ENCODE measurements around the gene SECISBP2. TPM values are rescaled to one million over a fixed set of nuclear protein-coding genes. Genes with fewer than 3 reads are reported as not detected.

The SECISBP2 gene
- polyA plus RNA-seq, 2 of the 4 experiments (the other 2 are of a cell fraction): 16.3 to 43.4 TPM

DNA sequence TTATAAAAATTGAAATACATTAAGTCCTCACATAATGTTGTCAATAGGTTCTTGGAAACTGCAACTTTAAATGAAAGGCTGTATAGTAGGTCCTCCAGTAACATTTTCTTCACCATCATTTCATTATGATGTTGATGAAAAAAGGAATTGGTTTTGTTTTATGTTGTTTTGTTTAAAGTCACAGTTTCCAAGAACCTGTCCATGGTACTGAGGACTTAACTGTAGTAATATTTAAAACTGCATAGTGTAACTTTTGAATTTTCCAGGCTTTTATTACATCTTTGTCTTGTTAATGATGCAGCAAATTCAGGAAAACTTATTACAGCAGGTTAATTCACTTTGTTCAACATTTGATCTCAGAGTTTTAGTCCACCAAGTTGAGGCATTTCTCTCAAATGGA, 11.6 kb downstream of the SECISBP2 start:
- TF ChIP-seq MAX (IDR thresholded peaks at IDR 0.05): no peak
- no peak for TF ChIP-seq KDM5A (IDR thresholded peaks at IDR 0.05)
- TF ChIP-seq PBX3 (IDR thresholded peaks at IDR 0.05): no peak
- TF ChIP-seq BHLHE40 (IDR thresholded peaks at IDR 0.05; ENCODE audit: low read depth, low read length): no peak
- no peak for TF ChIP-seq FOSB (CRISPR knock-in tag; IDR thresholded peaks at IDR 0.05)
- no peak for TF ChIP-seq EP300 (IDR thresholded peaks at IDR 0.05)
- Histone ChIP-seq H3K4me2 (no peak overlapping the region), H3K4me3 (no peak overlapping the region), H3K4me1 (no peaks in the 10 kb centered on the region), H3K9me3 (no peaks in the 10 kb centered on the region), H3K27ac (no peak overlapping the region)
- ATAC-seq (no peak), DNase-seq (ENCODE audit: low read depth in 1 of 2, low spot score in 1 of 2) (no peak), FAIRE-seq (no peak)
- CTCF ChIA-PET: no interaction called here
- POLR2A ChIA-PET: no interaction called here

DNA sequence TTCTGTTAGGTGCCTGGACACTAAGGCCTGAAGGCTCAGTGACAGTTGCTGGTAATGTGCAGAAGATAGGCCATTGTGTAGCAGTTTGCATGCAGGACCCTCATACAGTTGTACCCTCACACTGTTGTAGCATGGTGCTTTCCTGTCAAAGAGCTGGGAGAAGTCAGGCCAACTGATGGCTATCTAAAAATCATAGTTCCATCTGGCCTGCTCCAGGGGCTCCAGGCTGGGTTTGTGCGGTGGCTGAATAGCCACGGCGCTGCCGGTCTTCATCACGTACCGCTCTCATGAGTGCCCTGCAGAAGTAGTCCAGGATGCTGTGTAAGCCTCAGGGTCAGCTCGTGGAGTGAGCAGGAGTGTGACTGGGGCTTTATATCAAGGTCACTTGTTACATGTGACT, 12.2 kb downstream of the SECISBP2 start:
- 97% methylated on average over 5 of the region's 7 CpGs for WGBS (ENCODE audit: missing lambda C conversion rate)

More for the DNA sequence above, 12.2 kb downstream of the SECISBP2 start:
- ChIA-PET CTCF (no interaction called here), POLR2A (no interaction called here)
- Histone ChIP-seq H3K4me2 (no peak overlapping the region), H3K9me3 (no peaks in the 10 kb centered on the region), H3K27ac (no peak overlapping the region), H3K4me3 (no peak overlapping the region), H3K4me1 (no peaks in the 10 kb centered on the region)
- no peak; a peak in 1 of 6 replicates for ATAC-seq
- TF ChIP-seq RNF2 (IDR thresholded peaks at IDR 0.05; ENCODE audit: borderline replicate concordance, low read depth) (no peak), CTCF (IDR thresholded peaks at IDR 0.05) (no peak), CHD2 (IDR thresholded peaks at IDR 0.05; ENCODE audit: low read length, partially characterized antibody) (no peak), HOXB5 (CRISPR knock-in tag; IDR thresholded peaks at IDR 0.05) (no peak), CEBPB (IDR thresholded peaks at IDR 0.05) (no peak), BHLHE40 (IDR thresholded peaks at IDR 0.05; ENCODE audit: low read depth, low read length) (no peak), ZC3H11A (IDR thresholded peaks at IDR 0.05) (no peak), JUNB (IDR thresholded peaks at IDR 0.05) (no peak), ATOH8 (CRISPR knock-in tag; IDR thresholded peaks at IDR 0.05; ENCODE audit: low read depth) (no peak), TFCP2L1 (CRISPR knock-in tag; IDR thresholded peaks at IDR 0.05) (no peak), ELK1 (IDR thresholded peaks at IDR 0.05; ENCODE audit: low read depth, low read length) (no peak), HOXB13 (CRISPR knock-in tag; IDR thresholded peaks at IDR 0.05; ENCODE audit: low read depth) (no peak), RFX5 (IDR thresholded peaks at IDR 0.05) (no peak), MAZ (IDR thresholded peaks at IDR 0.05; ENCODE audit: borderline replicate concordance, low read depth, low read length) (no peak), BCL3 (IDR thresholded peaks at IDR 0.05) (no peak), ZFP36 (IDR thresholded peaks at IDR 0.05; ENCODE audit: borderline replicate concordance, partially characterized antibody) (no peak), ZNF302 (CRISPR knock-in tag; IDR thresholded peaks at IDR 0.05) (no peak)
- TF ChIP-seq, protein P1, sequence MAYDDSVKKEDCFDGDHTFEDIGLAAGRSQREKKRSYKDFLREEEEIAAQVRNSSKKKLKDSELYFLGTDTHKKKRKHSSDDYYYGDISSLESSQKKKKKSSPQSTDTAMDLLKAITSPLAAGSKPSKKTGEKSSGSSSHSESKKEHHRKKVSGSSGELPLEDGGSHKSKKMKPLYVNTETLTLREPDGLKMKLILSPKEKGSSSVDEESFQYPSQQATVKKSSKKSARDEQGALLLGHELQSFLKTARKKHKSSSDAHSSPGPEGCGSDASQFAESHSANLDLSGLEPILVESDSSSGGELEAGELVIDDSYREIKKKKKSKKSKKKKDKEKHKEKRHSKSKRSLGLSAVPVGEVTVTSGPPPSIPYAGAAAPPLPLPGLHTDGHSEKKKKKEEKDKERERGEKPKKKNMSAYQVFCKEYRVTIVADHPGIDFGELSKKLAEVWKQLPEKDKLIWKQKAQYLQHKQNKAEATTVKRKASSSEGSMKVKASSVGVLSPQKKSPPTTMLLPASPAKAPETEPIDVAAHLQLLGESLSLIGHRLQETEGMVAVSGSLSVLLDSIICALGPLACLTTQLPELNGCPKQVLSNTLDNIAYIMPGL (CRISPR knock-in tag; IDR thresholded peaks at IDR 0.05; ENCODE audit: borderline replicate concordance): no peak
- no peak for FAIRE-seq
- no peak for DNase-seq (ENCODE audit: low read depth in 1 of 2, low spot score in 1 of 2)
